ENCODE data around the gene LYL1. TPM values are rescaled to one million over a fixed set of nuclear protein-coding genes. Genes with fewer than 3 reads are reported as not detected.

Gene LYL1
- total and polyA plus RNA-seq, 9 of the 15 experiments (the other 6 are each of a cell fraction or from before 2014, with no cell fraction given) = 1.3 to 266 (median 34.0) TPM

GRCh38 chr19:13150187-13150930 lies 47.7 kb upstream of the LYL1 start, which contains the start of the genes IER2 and STX10 (continued):
- TF ChIP-seq THRB (CRISPR knock-in tag; conservative IDR thresholded peaks at IDR 0.05) (no peak), XRCC3 (IDR thresholded peaks at IDR 0.05) (no peak), SREBF2 (CRISPR knock-in tag; IDR thresholded peaks at IDR 0.05) (no peak), DACH1 (IDR thresholded peaks at IDR 0.05; ENCODE audit: partially characterized antibody) (peak; percentile 27), RBM22 (IDR thresholded peaks at IDR 0.05; ENCODE audit: low read depth, low read length, poor library complexity, severe bottlenecking) (peak; percentile 35), ZNF217 (CRISPR knock-in tag; IDR thresholded peaks at IDR 0.05) (no peak), PYGO2 (tag; IDR thresholded peaks at IDR 0.05) (no peak), CREM (IDR thresholded peaks at IDR 0.05; ENCODE audit: low read depth) (peak; percentile 91), NCOA4 (IDR thresholded peaks at IDR 0.05; ENCODE audit: partially characterized antibody) (no peak), PTRF (tag; IDR thresholded peaks at IDR 0.05) (no peak), ZNF668 (CRISPR knock-in tag; IDR thresholded peaks at IDR 0.05) (no peak), KDM4B (IDR thresholded peaks at IDR 0.05; ENCODE audit: borderline replicate concordance in 2 of 2, low read depth in 1 of 2) (peak in 1 of 2 experiments; percentile 94; a peak in 2 of 4 replicates)
- TF ChIP-seq, protein P1, sequence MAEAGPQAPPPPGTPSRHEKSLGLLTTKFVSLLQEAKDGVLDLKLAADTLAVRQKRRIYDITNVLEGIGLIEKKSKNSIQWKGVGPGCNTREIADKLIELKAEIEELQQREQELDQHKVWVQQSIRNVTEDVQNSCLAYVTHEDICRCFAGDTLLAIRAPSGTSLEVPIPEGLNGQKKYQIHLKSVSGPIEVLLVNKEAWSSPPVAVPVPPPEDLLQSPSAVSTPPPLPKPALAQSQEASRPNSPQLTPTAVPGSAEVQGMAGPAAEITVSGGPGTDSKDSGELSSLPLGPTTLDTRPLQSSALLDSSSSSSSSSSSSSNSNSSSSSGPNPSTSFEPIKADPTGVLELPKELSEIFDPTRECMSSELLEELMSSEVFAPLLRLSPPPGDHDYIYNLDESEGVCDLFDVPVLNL (CRISPR knock-in tag; IDR thresholded peaks at IDR 0.05; ENCODE audit: low read depth) = no peak
- TF ChIP-seq, protein P2, sequence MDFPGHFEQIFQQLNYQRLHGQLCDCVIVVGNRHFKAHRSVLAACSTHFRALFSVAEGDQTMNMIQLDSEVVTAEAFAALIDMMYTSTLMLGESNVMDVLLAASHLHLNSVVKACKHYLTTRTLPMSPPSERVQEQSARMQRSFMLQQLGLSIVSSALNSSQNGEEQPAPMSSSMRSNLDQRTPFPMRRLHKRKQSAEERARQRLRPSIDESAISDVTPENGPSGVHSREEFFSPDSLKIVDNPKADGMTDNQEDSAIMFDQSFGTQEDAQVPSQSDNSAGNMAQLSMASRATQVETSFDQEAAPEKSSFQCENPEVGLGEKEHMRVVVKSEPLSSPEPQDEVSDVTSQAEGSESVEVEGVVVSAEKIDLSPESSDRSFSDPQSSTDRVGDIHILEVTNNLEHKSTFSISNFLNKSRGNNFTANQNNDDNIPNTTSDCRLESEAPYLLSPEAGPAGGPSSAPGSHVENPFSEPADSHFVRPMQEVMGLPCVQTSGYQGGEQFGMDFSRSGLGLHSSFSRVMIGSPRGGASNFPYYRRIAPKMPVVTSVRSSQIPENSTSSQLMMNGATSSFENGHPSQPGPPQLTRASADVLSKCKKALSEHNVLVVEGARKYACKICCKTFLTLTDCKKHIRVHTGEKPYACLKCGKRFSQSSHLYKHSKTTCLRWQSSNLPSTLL (IDR thresholded peaks at IDR 0.05) = no peak
- TF ChIP-seq, protein P3, sequence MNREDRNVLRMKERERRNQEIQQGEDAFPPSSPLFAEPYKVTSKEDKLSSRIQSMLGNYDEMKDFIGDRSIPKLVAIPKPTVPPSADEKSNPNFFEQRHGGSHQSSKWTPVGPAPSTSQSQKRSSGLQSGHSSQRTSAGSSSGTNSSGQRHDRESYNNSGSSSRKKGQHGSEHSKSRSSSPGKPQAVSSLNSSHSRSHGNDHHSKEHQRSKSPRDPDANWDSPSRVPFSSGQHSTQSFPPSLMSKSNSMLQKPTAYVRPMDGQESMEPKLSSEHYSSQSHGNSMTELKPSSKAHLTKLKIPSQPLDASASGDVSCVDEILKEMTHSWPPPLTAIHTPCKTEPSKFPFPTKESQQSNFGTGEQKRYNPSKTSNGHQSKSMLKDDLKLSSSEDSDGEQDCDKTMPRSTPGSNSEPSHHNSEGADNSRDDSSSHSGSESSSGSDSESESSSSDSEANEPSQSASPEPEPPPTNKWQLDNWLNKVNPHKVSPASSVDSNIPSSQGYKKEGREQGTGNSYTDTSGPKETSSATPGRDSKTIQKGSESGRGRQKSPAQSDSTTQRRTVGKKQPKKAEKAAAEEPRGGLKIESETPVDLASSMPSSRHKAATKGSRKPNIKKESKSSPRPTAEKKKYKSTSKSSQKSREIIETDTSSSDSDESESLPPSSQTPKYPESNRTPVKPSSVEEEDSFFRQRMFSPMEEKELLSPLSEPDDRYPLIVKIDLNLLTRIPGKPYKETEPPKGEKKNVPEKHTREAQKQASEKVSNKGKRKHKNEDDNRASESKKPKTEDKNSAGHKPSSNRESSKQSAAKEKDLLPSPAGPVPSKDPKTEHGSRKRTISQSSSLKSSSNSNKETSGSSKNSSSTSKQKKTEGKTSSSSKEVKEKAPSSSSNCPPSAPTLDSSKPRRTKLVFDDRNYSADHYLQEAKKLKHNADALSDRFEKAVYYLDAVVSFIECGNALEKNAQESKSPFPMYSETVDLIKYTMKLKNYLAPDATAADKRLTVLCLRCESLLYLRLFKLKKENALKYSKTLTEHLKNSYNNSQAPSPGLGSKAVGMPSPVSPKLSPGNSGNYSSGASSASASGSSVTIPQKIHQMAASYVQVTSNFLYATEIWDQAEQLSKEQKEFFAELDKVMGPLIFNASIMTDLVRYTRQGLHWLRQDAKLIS (CRISPR knock-in tag; IDR thresholded peaks at IDR 0.05) = peak; percentile 6; the same call in 1 of the 2 replicates

Data from K562 (cell line).